ENCODE measurements around the gene KHDC3L. TPM values are rescaled to one million over a fixed set of nuclear protein-coding genes. Genes with fewer than 3 reads are reported as not detected.
A peak's percentile ranks its signal among the peaks of the same experiment; 100 is the strongest.

The KHDC3L gene
- total RNA-seq, 1 donor from 2014 or later = not detected

- FAIRE-seq (no peak), DNase-seq (ENCODE audit: low read depth) (no peak)
- Histone ChIP-seq H3K36me3 (ENCODE audit: control insufficient read depth, insufficient read depth, low read length) (no peaks in the 10 kb centered on the region), H3K4me3 (ENCODE audit: low read depth, low read length) (no peak overlapping the region), H3K27me3 (ENCODE audit: control insufficient read depth, insufficient read depth, low read length) (no peaks in the 10 kb centered on the region)
- TF ChIP-seq CTCF (IDR thresholded peaks at IDR 0.05; ENCODE audit: insufficient read depth, low read length, severe bottlenecking) = no peak
These were observed 33.3 kb upstream of the KHDC3L start for GRCh38 chr6:73329201-73329600.

- TF ChIP-seq CTCF (IDR thresholded peaks at IDR 0.05; ENCODE audit: insufficient read depth, low read length, severe bottlenecking) = no peak
- Histone ChIP-seq H3K27me3 (ENCODE audit: control insufficient read depth, insufficient read depth, low read length) (no peaks in the 10 kb centered on the region), H3K4me3 (ENCODE audit: low read depth, low read length) (no peak overlapping the region), H3K36me3 (ENCODE audit: control insufficient read depth, insufficient read depth, low read length) (no peaks in the 10 kb centered on the region)
- DNase-seq (ENCODE audit: low read depth) = no peak
- FAIRE-seq = no peak
These were observed 23.1 kb upstream of the KHDC3L start for GRCh38 chr6:73339340-73339739.

- Histone ChIP-seq H3K4me3 (ENCODE audit: low read depth, low read length) (no peak overlapping the region), H3K36me3 (ENCODE audit: control insufficient read depth, insufficient read depth, low read length) (no peaks in the 10 kb centered on the region), H3K27me3 (ENCODE audit: control insufficient read depth, insufficient read depth, low read length) (no peaks in the 10 kb centered on the region)
- no peak for FAIRE-seq
- peak; percentile 62 for DNase-seq (ENCODE audit: low read depth)
- TF ChIP-seq CTCF (IDR thresholded peaks at IDR 0.05; ENCODE audit: insufficient read depth, low read length, severe bottlenecking) = no peak
These were observed 22.4 kb upstream of the KHDC3L start for GRCh38 chr6:73340048-73340447.

DNA sequence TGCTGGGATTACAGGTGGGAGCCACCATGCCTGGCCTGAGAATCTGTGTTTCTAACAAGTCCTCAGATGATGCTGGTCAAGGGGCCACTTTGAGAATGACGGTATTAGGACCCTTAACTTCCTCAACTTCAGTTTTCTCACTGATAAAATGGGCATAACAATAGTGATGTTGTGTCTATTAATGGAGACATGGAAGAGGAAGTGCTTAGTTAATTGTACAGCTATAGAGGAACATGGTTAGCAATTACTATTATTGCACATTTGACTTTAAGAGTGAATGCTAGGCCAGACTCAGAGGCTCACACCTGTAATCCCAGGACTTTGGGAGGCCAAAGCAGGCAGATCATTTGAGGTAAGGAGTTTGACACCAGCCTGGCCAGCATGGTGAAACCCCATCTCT is 21.1 kb upstream of the KHDC3L start:
- Histone ChIP-seq H3K27me3 (ENCODE audit: control insufficient read depth, insufficient read depth, low read length) (no peaks in the 10 kb centered on the region), H3K4me3 (ENCODE audit: low read depth, low read length) (no peak overlapping the region), H3K36me3 (ENCODE audit: control insufficient read depth, insufficient read depth, low read length) (no peaks in the 10 kb centered on the region)
- DNase-seq (ENCODE audit: low read depth) (no peak), FAIRE-seq (no peak)
- TF ChIP-seq CTCF (IDR thresholded peaks at IDR 0.05; ENCODE audit: insufficient read depth, low read length, severe bottlenecking) = no peak

- Histone ChIP-seq H3K36me3 (ENCODE audit: control insufficient read depth, insufficient read depth, low read length) (no peaks in the 10 kb centered on the region), H3K4me3 (ENCODE audit: low read depth, low read length) (no peak overlapping the region), H3K27me3 (ENCODE audit: control insufficient read depth, insufficient read depth, low read length) (no peaks in the 10 kb centered on the region)
- DNase-seq (ENCODE audit: low read depth) (no peak), FAIRE-seq (no peak)
- TF ChIP-seq CTCF (IDR thresholded peaks at IDR 0.05; ENCODE audit: insufficient read depth, low read length, severe bottlenecking) = no peak
These were observed 20.3 kb upstream of the KHDC3L start for GRCh38 chr6:73342174-73342573.

DNA sequence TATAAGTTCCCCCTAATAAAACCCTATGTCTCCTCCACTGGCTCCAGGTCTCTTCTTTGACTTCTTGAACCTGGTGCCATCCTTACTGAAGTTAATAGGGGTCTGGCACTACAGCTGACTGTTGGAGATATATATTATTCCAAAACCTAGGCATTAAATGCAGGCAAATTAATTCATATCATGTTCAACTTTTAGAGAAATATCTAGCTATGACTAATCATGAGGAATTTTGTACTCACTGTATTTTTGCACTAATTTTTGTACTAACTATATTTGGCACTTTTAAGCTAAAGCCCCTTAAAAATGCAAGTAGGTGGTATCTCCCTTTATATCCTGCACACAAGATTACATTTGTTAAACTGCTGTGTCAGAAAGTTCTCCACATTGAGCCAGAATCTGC is 19.3 kb upstream of the KHDC3L start:
- DNase-seq (ENCODE audit: low read depth) (no peak), FAIRE-seq (no peak)
- H3K36me3 ChIP-seq (ENCODE audit: control insufficient read depth, insufficient read depth, low read length) = no peaks in the 10 kb centered on the region
- TF ChIP-seq CTCF (IDR thresholded peaks at IDR 0.05; ENCODE audit: insufficient read depth, low read length, severe bottlenecking) = no peak
- no peaks in the 10 kb centered on the region for H3K27me3 ChIP-seq (ENCODE audit: control insufficient read depth, insufficient read depth, low read length)
- no peak overlapping the region for H3K4me3 ChIP-seq (ENCODE audit: low read depth, low read length)

Measured in bronchial epithelial cell (primary cell).